B cell (primary cell): ENCODE results near the gene RSPH3. TPM values are rescaled to one million over a fixed set of nuclear protein-coding genes. Genes with fewer than 3 reads are reported as not detected.
A peak's percentile ranks its signal among the peaks of the same experiment; 100 is the strongest.
"Not testable (repeated sequence)": the region's sequence is repeated elsewhere in the genome, so short reads cannot be mapped to it uniquely, and the experiment has no call there.

Experiments used
- ATAC-seq: fragments of 200-7000 bp; cut with Tn5 transposase; one replicate; pipeline ENCODE4 v1.10.0; 2021; ENCODE audit warnings: low read depth, mild to moderate bottlenecking, moderate number of reproducible peaks, moderate library complexity
- CTCF ChIA-PET: fragments of 350-600 bp; sonication (Branson Sonifier 250); formaldehyde crosslinking; loops from one replicate; lab custom pipeline; 2021; ENCODE audit warnings: antibody characterized with exemption, inconsistent platforms; lab: Charles Lee
- POLR2A ChIA-PET: fragments of 350-600 bp; sonication (Branson Sonifier 250); formaldehyde crosslinking; loops from one replicate; lab custom pipeline; 2021; ENCODE audit warnings: antibody characterized with exemption; lab: Charles Lee
- DNase-seq: peaks from one replicate; pipeline ENCODE4 v3.0.0; 2013
- H2AFZ ChIP-seq: 2 replicates; pipeline ENCODE4 v1.6.1; 2012; ENCODE audit warnings: mild to moderate bottlenecking, low read depth, low read length; ENCODE audit not compliant: insufficient read depth, poor library complexity, severe bottlenecking
- H3K27ac ChIP-seq, 2 donors: 1 replicate in 1 of 2; 2 replicates in 1 of 2; pipeline ENCODE4 v1.5.1; 2012 to 2013; ENCODE audit warnings: low read length in 2 of 2, mild to moderate bottlenecking in 2 of 2, moderate library complexity in 1 of 2
- H3K27me3 ChIP-seq, 4 experiments: fragments of 200-600 bp in 1 of 4; sonication (generic) in 1 of 4; replicated peaks in 1 of 4; 1 replicate in 2 of 4; 2 replicates in 2 of 4; pipeline versions ENCODE4 v1.6.1 to v1.7.0; 2013 to 2016; ENCODE audit warnings: low read length in 3 of 4, mild to moderate bottlenecking in 2 of 4, mixed read lengths in 1 of 4, moderate library complexity in 1 of 4; ENCODE audit not compliant: insufficient read depth in 4 of 4, control insufficient read depth in 3 of 4; ENCODE audit errors: control extremely low read depth in 1 of 4
- H3K36me3 ChIP-seq, 2 experiments: replicated peaks in 1 of 2; 1 replicate in 1 of 2; 2 replicates in 1 of 2; pipeline versions ENCODE4 v1.6.1 to v1.7.1; 2013; ENCODE audit warnings: low read length in 1 of 2; ENCODE audit not compliant: insufficient read depth in 2 of 2, control insufficient read depth in 1 of 2; ENCODE audit errors: control extremely low read depth in 1 of 2, extremely low read depth in 1 of 2
- H3K4me1 ChIP-seq, 2 donors: fragments of 200-600 bp in 1 of 2; sonication (generic) in 1 of 2; 1 replicate in 1 of 2; 2 replicates in 1 of 2; pipeline versions ENCODE4 v1.5.1 to v1.6.1; 2013 to 2017; ENCODE audit warnings: low read length in 2 of 2; ENCODE audit not compliant: control insufficient read depth in 2 of 2, insufficient read depth in 2 of 2
- H3K4me2 ChIP-seq: replicated peaks from 2 replicates; pipeline ENCODE3; 2012; ENCODE audit warnings: mild to moderate bottlenecking, low read depth, low read length; ENCODE audit not compliant: poor library complexity, severe bottlenecking
- H3K4me3 ChIP-seq, 5 experiments: fragments of 200-600 bp in 1 of 5; sonication (generic) in 1 of 5; 1 replicate in 3 of 5; 2 replicates in 2 of 5; pipeline versions ENCODE4 v1.5.1 to v1.7.0; 2011 to 2016; ENCODE audit warnings: low read length in 4 of 5, mild to moderate bottlenecking in 4 of 5, low read depth in 2 of 5, control low read depth in 1 of 5, moderate library complexity in 1 of 5; ENCODE audit not compliant: insufficient read depth in 1 of 5; ENCODE audit errors: control extremely low read depth in 1 of 5, extremely low read depth in 1 of 5
- H3K79me2 ChIP-seq: fragments of 200-600 bp; sonication (generic); one replicate; pipeline ENCODE4 v1.6.0; 2016; ENCODE audit warnings: low read length; ENCODE audit not compliant: control insufficient read depth, insufficient read depth
- H3K9ac ChIP-seq: fragments of 200-600 bp; sonication (generic); 2 replicates; pipeline ENCODE4 v1.6.1; 2017; ENCODE audit warnings: mild to moderate bottlenecking, low read length, moderate library complexity
- H3K9me3 ChIP-seq, 3 donors: one replicate each; pipeline versions ENCODE4 v1.6.1 to v1.7.1; 2013; ENCODE audit warnings: low read length in 2 of 3; ENCODE audit not compliant: control insufficient read depth in 2 of 3, insufficient read depth in 1 of 3; ENCODE audit errors: control extremely low read depth in 1 of 3
- H4K20me1 ChIP-seq: 2 replicates; pipeline ENCODE4 v1.6.0; 2012; ENCODE audit warnings: mild to moderate bottlenecking, low read length; ENCODE audit not compliant: insufficient read depth, control insufficient read depth, poor library complexity, severe bottlenecking
- H3K27ac Mint-ChIP-seq: one replicate; pipeline ENCODE4 v1.8.0; 2021; ENCODE audit warnings: mixed read lengths
- H3K27me3 Mint-ChIP-seq: one replicate; pipeline ENCODE4 v1.8.0; 2021; ENCODE audit warnings: mixed read lengths
- H3K4me1 Mint-ChIP-seq: one replicate; pipeline ENCODE4 v1.8.0; 2021; ENCODE audit warnings: mixed read lengths
- H3K4me3 Mint-ChIP-seq: one replicate; pipeline ENCODE4 v1.8.0; 2021; ENCODE audit warnings: mixed read lengths
- H3K9me3 Mint-ChIP-seq: one replicate; pipeline ENCODE4 v1.8.0; 2022; ENCODE audit warnings: mixed read lengths; ENCODE audit not compliant: insufficient read depth
- EZH2 ChIP-seq: IDR thresholded peaks from 2 replicates; pipeline ENCODE4 v1.6.1; 2012; ENCODE audit warnings: borderline replicate concordance, low read depth, mild to moderate bottlenecking, moderate library complexity, low read length; ENCODE audit not compliant: insufficient read depth, poor library complexity, severe bottlenecking
- WGBS: methylation state at CpG from one replicate; pipeline ENCODE4 v1.1.5; 2013; ENCODE audit warnings: missing lambda C conversion rate; ENCODE audit not compliant: insufficient coverage; 5-methylcytosine and 5-hydroxymethylcytosine counted together
- intact Hi-C: fragments of 100-400 bp; cut with micrococcal nuclease; formaldehyde crosslinking; loops from one replicate; pipeline ENCODE4 v1.10.0; 2022
- polyA plus RNA-seq: library from polyadenylated mRNA; depleted of rRNA; stranded (reverse); fragments of >200 nt; gene quantifications from 2 replicates; pipeline ENCODE4 v1.2.3, GENCODE V29; 2012
- total RNA-seq, 2 donors: library from RNA; stranded (reverse); fragments of 120-200 nt in 1 of 2; gene quantifications; 1 replicate in 1 of 2; 2 replicates in 1 of 2; pipeline versions ENCODE4 v1.2.3 to v1.2.4, GENCODE V29; 2013 to 2022
- TF ChIP-seq, protein P1 (sequence below): fragments of 200-600 bp; IDR thresholded peaks from one replicate; pipeline ENCODE4 v1.8.0; 2022; ENCODE audit warnings: antibody characterized with exemption, mild to moderate bottlenecking

RSPH3 gene
- total and polyA plus RNA-seq, 2 donors (not counting 1 experiment from before 2014, with no cell fraction given) = 0.82 to 3.4 TPM

DNA sequence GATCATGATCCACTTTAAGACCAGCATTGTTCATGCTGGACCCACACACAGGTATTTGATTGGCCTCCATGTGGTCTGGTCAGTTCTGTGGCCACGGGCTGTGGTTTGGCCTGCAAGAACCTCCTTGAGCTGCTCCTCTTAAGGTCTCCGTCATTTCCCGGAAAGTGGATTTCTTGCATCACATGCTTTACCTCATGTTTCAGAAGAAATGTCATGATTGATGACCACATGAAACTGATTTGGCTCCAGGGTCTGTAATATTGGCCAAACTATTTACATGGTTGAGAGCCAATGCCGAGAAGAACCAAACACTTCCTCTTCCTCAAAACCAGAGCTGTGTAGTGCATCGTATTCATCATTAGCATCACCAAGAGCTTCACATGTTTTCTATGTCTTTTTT is 13.2 kb upstream of the RSPH3 start:
- H3K27me3 ChIP-seq = no peaks in the 10 kb centered on the region
- H3K27me3 Mint-ChIP-seq = no peaks in the 10 kb centered on the region
- H3K27ac Mint-ChIP-seq = peak overlapping the region; percentile 80
- H3K4me3 Mint-ChIP-seq = no peak overlapping the region
- H3K36me3 ChIP-seq = no peaks in the 10 kb centered on the region
- no peak overlapping the region for H3K9ac ChIP-seq
- ChIA-PET CTCF (interaction anchor here (0.8 to 25.2 kb wide), 7 partner anchors 13 to 138 kb away, joined by 3 to 728 read pairs (median 4); partner anchors contain the start of genes RSPH3 and TAGAP), POLR2A (interaction anchor here (0.7 to 2.1 kb wide), 3 partner anchors 25 to 50 kb away, joined by 7 to 12 read pairs (median 7); no protein-coding TSS in a partner anchor)
- H3K27ac ChIP-seq = peak overlapping the region in 1 of 2 donors; percentile 74
- peaks cover 0 to 5% (median 0%) of the 10 kb centered on the region in 3 donors for H3K9me3 ChIP-seq
- H3K4me1 ChIP-seq = peaks cover 26 to 31% of the 10 kb centered on the region in 2 donors
- ATAC-seq (peak; percentile 70), DNase-seq (peak; percentile 67)
- TF ChIP-seq EZH2 = no peak
- TF ChIP-seq, protein P1, sequence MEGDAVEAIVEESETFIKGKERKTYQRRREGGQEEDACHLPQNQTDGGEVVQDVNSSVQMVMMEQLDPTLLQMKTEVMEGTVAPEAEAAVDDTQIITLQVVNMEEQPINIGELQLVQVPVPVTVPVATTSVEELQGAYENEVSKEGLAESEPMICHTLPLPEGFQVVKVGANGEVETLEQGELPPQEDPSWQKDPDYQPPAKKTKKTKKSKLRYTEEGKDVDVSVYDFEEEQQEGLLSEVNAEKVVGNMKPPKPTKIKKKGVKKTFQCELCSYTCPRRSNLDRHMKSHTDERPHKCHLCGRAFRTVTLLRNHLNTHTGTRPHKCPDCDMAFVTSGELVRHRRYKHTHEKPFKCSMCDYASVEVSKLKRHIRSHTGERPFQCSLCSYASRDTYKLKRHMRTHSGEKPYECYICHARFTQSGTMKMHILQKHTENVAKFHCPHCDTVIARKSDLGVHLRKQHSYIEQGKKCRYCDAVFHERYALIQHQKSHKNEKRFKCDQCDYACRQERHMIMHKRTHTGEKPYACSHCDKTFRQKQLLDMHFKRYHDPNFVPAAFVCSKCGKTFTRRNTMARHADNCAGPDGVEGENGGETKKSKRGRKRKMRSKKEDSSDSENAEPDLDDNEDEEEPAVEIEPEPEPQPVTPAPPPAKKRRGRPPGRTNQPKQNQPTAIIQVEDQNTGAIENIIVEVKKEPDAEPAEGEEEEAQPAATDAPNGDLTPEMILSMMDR = no peak
- peak overlapping the region; percentile 45 for H3K4me2 ChIP-seq
- peaks cover 20% of the 10 kb centered on the region for H3K79me2 ChIP-seq
- WGBS = 78% methylated on average over 3 of the region's 5 CpGs
- H2AFZ ChIP-seq = peak overlapping the region; percentile 26
- H3K9me3 Mint-ChIP-seq = no peaks in the 10 kb centered on the region
- H3K4me1 Mint-ChIP-seq = peaks cover 50% of the 10 kb centered on the region
- intact Hi-C loops = no loop called here
- no peak overlapping the region for H3K4me3 ChIP-seq
- no peaks in the 10 kb centered on the region for H4K20me1 ChIP-seq

- WGBS = 100% methylated on average over 3 of the region's 4 CpGs
- ATAC-seq (no peak), DNase-seq (no peak)
- ChIA-PET CTCF (interaction anchor here (9.1 to 25.2 kb wide), 3 partner anchors 28 to 124 kb away, joined by 181 to 728 read pairs (median 478); partner anchors contain the start of gene TAGAP), POLR2A (no interaction called here)
- Mint-ChIP-seq H3K9me3 (no peaks in the 10 kb centered on the region), H3K4me3 (no peak overlapping the region), H3K27ac (peak overlapping the region; percentile 29), H3K27me3 (no peaks in the 10 kb centered on the region), H3K4me1 (peaks cover 42% of the 10 kb centered on the region)
- Histone ChIP-seq H3K27ac (no peak overlapping the region), H3K79me2 (peaks cover 20% of the 10 kb centered on the region), H3K27me3 (no peaks in the 10 kb centered on the region), H2AFZ (no peak overlapping the region), H3K9ac (no peak overlapping the region), H3K4me2 (no peak overlapping the region), H3K36me3 (no peaks in the 10 kb centered on the region), H3K4me3 (no peak overlapping the region), H3K4me1 (peaks cover 18 to 25% of the 10 kb centered on the region in 2 donors), H3K9me3 (peaks cover 0 to 5% (median 0%) of the 10 kb centered on the region in 3 donors), H4K20me1 (no peaks in the 10 kb centered on the region)
- intact Hi-C loops = no loop called here
- TF ChIP-seq, protein P1 = no peak
- no peak for TF ChIP-seq EZH2
Measured at GRCh38 chr6:159012201-159012600, 12.2 kb upstream of the RSPH3 start.

DNA sequence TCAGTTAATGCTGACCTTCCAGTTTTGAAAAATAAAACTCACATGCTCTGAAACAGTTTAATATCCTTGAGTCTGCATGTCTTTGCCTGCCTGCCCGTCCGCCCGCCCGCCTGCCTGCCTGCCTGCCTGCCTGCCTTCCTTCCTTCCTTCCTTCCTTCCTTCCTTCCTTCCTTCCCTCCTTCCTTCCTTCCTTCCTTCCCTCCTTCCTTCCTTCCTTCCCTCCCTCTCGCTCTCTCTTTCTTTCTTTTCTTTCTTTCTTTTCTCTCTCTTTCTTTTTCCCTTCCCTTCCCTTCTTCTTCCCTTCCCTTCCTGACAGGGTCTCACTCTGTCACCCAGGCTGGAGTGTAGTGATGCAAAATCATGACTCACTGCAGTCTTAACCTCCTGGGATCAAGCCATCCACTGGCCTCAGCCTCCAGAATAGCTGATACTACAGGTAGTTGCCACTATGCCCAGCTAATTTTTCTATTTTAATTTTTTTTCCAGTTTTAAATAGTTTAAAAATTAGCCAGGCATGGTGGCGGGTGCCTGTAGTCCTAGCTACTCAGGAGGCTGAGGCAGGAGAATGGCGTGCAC is 10.1 kb upstream of the RSPH3 start:
- DNase-seq, H3K27me3 Mint-ChIP-seq, intact Hi-C loops, H3K9ac ChIP-seq, H3K27ac ChIP-seq, H3K27me3 ChIP-seq, H3K36me3 ChIP-seq, ATAC-seq, H2AFZ ChIP-seq, H3K9me3 ChIP-seq, H3K27ac Mint-ChIP-seq, H3K4me2 ChIP-seq, H3K4me3 ChIP-seq, H4K20me1 ChIP-seq, H3K9me3 Mint-ChIP-seq, H3K4me3 Mint-ChIP-seq: not testable (repeated sequence)
- ChIA-PET POLR2A (interaction anchor here (1.0 to 2.4 kb wide), 3 partner anchors 10 to 34 kb away, joined by 3 to 12 read pairs (median 4); partner anchors contain the start of genes RSPH3 and TAGAP), CTCF (interaction anchor here (0.7 to 25.2 kb wide), 9 partner anchors 9 to 141 kb away, joined by 3 to 728 read pairs (median 31); partner anchors contain the start of genes RSPH3 and TAGAP)
- 60% methylated on average over 5 of the region's 7 CpGs for WGBS
- peaks cover 42% of the 10 kb centered on the region for H3K4me1 Mint-ChIP-seq
- peaks cover 18% of the 10 kb centered on the region for H3K79me2 ChIP-seq
- H3K4me1 ChIP-seq = peaks cover 18 to 25% of the 10 kb centered on the region in 2 donors
